Transverse colon (tissue), 4 donors: Measurements from ENCODE around the gene MRPL39. TPM values are rescaled to one million over a fixed set of nuclear protein-coding genes. Genes with fewer than 3 reads are reported as not detected.

ENCODE experiments used
- DNase-seq: peaks from one replicate; pipeline ENCODE4 v3.0.0-alpha.2; 2019
- H3K27ac ChIP-seq, 4 donors: fragments of 200-600 bp; sonication (generic); 2 replicates each; pipeline ENCODE4 v1.5.1; 2016 to 2018; ENCODE audit warnings: inconsistent platforms in 4 of 4
- H3K27me3 ChIP-seq: fragments of 200-600 bp; sonication (generic); 2 replicates; pipeline ENCODE4 v1.5.1; 2017; ENCODE audit warnings: inconsistent platforms
- H3K36me3 ChIP-seq, 4 donors: fragments of 200-600 bp; sonication (generic); 2 replicates each; pipeline ENCODE4 v1.5.1; 2017 to 2019; ENCODE audit warnings: inconsistent platforms in 4 of 4
- H3K4me1 ChIP-seq, 4 donors: fragments of 200-600 bp; sonication (generic); 2 replicates each; pipeline ENCODE4 v1.5.1; 2017 to 2020; ENCODE audit warnings: inconsistent platforms in 4 of 4
- H3K4me3 ChIP-seq, 4 donors: fragments of 200-600 bp; sonication (generic); 1 replicate in 1 of 4; 2 replicates in 3 of 4; pipeline versions ENCODE4 v1.5.1 to v1.6.1; 2017 to 2019; ENCODE audit warnings: inconsistent platforms in 4 of 4
- H3K9me3 ChIP-seq, 2 donors: fragments of 200-600 bp; sonication (generic); 2 replicates each; pipeline ENCODE4 v1.5.1; 2017 to 2019; ENCODE audit warnings: inconsistent platforms in 2 of 2
- CTCF ChIP-seq, 5 experiments: fragments of 200-600 bp in 3 of 5; fragments of 450-650 bp in 2 of 5; sonication (generic) in 3 of 5; IDR thresholded peaks; 1 replicate in 2 of 5; 2 replicates in 3 of 5; pipeline ENCODE4 v1.5.1; 2016 to 2017; ENCODE audit warnings: antibody characterized with exemption in 5 of 5, inconsistent platforms in 3 of 5, mild to moderate bottlenecking in 2 of 5, moderate library complexity in 1 of 5
- EP300 ChIP-seq: sonication (generic); formaldehyde crosslinking; IDR thresholded peaks from one replicate; pipeline ENCODE4 v1.6.1; 2017; ENCODE audit warnings: antibody characterized with exemption, low read depth
- POLR2A ChIP-seq: fragments of 450-650 bp; IDR thresholded peaks from one replicate; pipeline ENCODE4 v1.6.1; 2016; ENCODE audit warnings: antibody characterized with exemption, mild to moderate bottlenecking, moderate library complexity
- POLR2AphosphoS5 ChIP-seq, 3 donors: sonication (generic); formaldehyde crosslinking; IDR thresholded peaks; one replicate each; pipeline ENCODE4 v1.6.1; 2016; ENCODE audit warnings: antibody characterized with exemption in 3 of 3
- WGBS, 2 donors: methylation state at CpG; one replicate each; pipeline ENCODE4 v1.1.5; 2018; ENCODE audit warnings: low coverage in 1 of 2; 5-methylcytosine and 5-hydroxymethylcytosine counted together
- in situ Hi-C, 4 donors: fragments of 200-750 bp; cut with MboI; loops; one replicate each; pipeline versions ENCODE4 v1.15.0 to v1.15.1; 2017; ENCODE audit warnings: low sequenced_read_pairs in 3 of 4, low pct_ligation_motif_present in 1 of 4, low pct_unique_long_range_greater_than_20kb in 1 of 4
- intact Hi-C: fragments of 100-400 bp; cut with DNase I; formaldehyde crosslinking; loops from one replicate; pipeline ENCODE4 v1.15.1; 2023; ENCODE audit warnings: low total_unique reads
- total RNA-seq, 4 donors: library from RNA; depleted of rRNA; stranded (reverse); fragments of >200 nt; gene quantifications; one replicate each; pipeline ENCODE4 v1.1.0, GENCODE V29; 2016

MRPL39 gene
- total RNA-seq, 4 donors from 2014 or later, result 10.1 to 16.8 (median 14.9) TPM; not detected in 1

- Histone ChIP-seq H3K27ac (no peak overlapping the region), H3K27me3 (no peaks in the 10 kb centered on the region), H3K4me1 (no peaks in the 10 kb centered on the region), H3K9me3 (no peaks in the 10 kb centered on the region), H3K4me3 (no peak overlapping the region), H3K36me3 (peaks cover 0 to 11% (median 0%) of the 10 kb centered on the region in 4 donors)
- no peak for DNase-seq
- intact Hi-C loops, result no loop called here
- in situ Hi-C loops, result no loop called here
- TF ChIP-seq CTCF (IDR thresholded peaks at IDR 0.05) (no peak), EP300 (no peak), POLR2AphosphoS5 (IDR thresholded peaks at IDR 0.05) (no peak), POLR2A (no peak)
- WGBS, 2 donors, result 96 to 100% methylated on average over 3 of the region's 3 CpGs
Observed at GRCh38 chr21:25582164-25582790, 25.0 kb downstream of the MRPL39 start.

- in situ Hi-C loops (no loop called here), intact Hi-C loops (no loop called here)
- Histone ChIP-seq H3K27me3 (no peaks in the 10 kb centered on the region), H3K9me3 (no peaks in the 10 kb centered on the region), H3K27ac (no peak overlapping the region), H3K4me1 (no peaks in the 10 kb centered on the region), H3K36me3 (peaks cover 0 to 9% (median 0%) of the 10 kb centered on the region in 4 donors), H3K4me3 (no peak overlapping the region)
- DNase-seq, result no peak
- TF ChIP-seq EP300 (no peak), POLR2AphosphoS5 (IDR thresholded peaks at IDR 0.05) (no peak), CTCF (IDR thresholded peaks at IDR 0.05) (no peak), POLR2A (no peak)
- WGBS, 2 donors, result 98 to 100% methylated on average over 2 to 3 of the region's 3 CpGs
Observed at GRCh38 chr21:25581582-25581981, 25.7 kb downstream of the MRPL39 start.

- in situ Hi-C loops, result no loop called here
- H3K27me3 ChIP-seq, result no peaks in the 10 kb centered on the region
- 92 to 94% methylated on average over 4 of the region's 4 CpGs for WGBS, 2 donors
- H3K4me3 ChIP-seq, result no peak overlapping the region
- no peaks in the 10 kb centered on the region for H3K4me1 ChIP-seq
- TF ChIP-seq POLR2AphosphoS5 (IDR thresholded peaks at IDR 0.05) (no peak), CTCF (IDR thresholded peaks at IDR 0.05) (no peak), POLR2A (no peak), EP300 (no peak)
- H3K27ac ChIP-seq, result no peak overlapping the region
- no peaks in the 10 kb centered on the region for H3K9me3 ChIP-seq
- DNase-seq, result no peak
- intact Hi-C loops, result no loop called here
- H3K36me3 ChIP-seq, result peaks cover 0 to 4% (median 0%) of the 10 kb centered on the region in 4 donors
Observed at GRCh38 chr21:25580912-25581260, 26.4 kb downstream of the MRPL39 start.

GRCh38 chr21:25579226-25580013 is 27.9 kb downstream of the MRPL39 start:
- Histone ChIP-seq H3K27me3 (no peaks in the 10 kb centered on the region), H3K36me3 (no peaks in the 10 kb centered on the region), H3K4me1 (no peaks in the 10 kb centered on the region), H3K9me3 (no peaks in the 10 kb centered on the region), H3K27ac (no peak overlapping the region), H3K4me3 (no peak overlapping the region)
- no peak for TF ChIP-seq POLR2AphosphoS5 (IDR thresholded peaks at IDR 0.05)
- no peak for TF ChIP-seq CTCF (IDR thresholded peaks at IDR 0.05)
- TF ChIP-seq POLR2A, result no peak
- no peak for TF ChIP-seq EP300
- intact Hi-C loops (no loop called here), in situ Hi-C loops (no loop called here)
- 66% methylated on average over 4 of the region's 4 CpGs for WGBS, 2 donors
- DNase-seq, result no peak
